Measurements from ENCODE around the gene POGZ. TPM values are rescaled to one million over a fixed set of nuclear protein-coding genes. Genes with fewer than 3 reads are reported as not detected.

POGZ gene
- total RNA-seq, 1 donor from 2014 or later: 37.7 TPM

DNA sequence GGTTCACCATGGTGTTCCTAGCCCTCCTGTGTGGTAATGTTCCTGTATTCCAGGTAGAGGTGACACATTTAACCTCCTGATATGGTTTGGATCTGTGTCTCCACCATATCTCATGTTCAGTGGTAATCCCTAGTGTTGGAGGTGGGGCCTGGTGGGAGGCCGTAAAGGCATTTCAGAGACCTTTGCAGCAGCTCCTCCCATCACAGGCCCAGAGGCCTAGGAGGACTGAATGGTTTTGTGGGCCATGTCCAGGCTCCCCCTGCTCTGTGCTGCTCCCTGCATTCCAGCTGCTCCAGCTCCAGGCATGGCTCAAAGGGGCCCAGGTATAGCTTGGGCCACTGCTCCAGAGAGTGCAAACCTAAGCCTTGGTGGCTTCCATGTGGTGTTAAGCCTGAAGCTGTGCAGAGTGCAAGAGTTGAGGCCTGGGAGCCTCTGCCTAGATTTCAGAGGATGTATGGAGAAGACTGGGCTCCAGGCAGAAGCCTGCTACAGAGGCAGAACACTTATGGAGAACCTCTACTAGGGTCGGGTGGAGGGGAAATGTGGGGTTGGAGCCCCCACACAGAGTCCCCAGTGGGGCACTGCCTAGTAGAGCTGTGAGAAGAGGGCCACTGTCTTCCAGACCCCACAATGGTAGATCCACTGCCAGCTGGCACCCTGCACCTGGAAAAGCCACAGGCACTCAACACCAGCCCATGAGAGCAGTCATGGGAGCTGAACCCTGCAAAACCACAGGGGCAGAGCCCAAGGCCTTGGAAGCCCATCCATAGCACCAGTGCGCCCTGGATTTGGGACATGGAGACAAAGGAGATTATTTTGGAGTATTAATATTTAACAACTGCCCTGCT lies 96.8 kb downstream of the POGZ start:
- no peak for DNase-seq (ENCODE audit: missing footprints)
- ATAC-seq: no peak
- intact Hi-C loops (cut with DNase I): no loop called here

DNA sequence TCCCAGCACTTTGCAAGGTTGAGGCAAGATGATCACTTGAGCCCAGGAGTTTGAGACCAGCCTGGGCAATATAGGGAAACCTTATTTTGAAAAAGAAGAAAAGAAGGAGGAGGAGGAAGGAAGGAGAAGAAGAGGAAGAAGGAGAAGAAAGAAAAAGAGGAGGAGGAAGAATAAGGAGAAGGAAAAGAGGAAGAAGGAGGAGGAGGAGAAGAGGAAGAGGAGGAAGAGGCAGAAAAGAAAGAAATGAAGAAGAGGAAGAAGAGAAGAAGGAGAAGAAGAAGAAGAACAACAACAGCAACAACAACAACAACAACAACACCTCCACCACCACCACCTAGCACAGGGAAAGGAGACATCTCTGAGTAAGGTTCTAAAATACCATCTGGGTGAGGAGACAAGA lies 97.4 kb downstream of the POGZ start:
- no peak for DNase-seq (ENCODE audit: missing footprints)
- intact Hi-C loops (cut with DNase I): no loop called here
- ATAC-seq: no peak

DNA sequence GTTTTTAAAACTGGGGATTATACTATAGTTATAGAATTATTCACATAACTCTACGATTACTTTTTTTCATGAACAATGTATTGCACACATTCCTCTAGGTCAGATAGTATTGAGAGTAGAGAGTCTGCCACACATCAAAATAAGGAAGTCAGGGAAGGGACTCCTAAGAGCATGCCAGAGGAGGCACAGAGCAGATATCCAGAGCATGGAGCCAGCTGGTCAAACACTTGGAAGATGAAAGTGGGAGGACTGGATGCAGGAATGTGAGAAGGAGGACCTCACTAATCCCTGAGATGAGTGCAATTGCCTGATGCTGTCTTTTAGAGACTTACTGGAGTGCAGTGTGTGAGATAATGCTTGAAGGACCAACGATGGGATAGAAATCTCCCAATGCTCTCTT lies 102.6 kb downstream of the POGZ start:
- intact Hi-C loops (cut with DNase I): no loop called here
- ATAC-seq (no peak), DNase-seq (ENCODE audit: missing footprints) (no peak)

Other genes starting within 250 kb of the POGZ start
- 164 TPM for gene PSMD4, start 204.8 kb downstream of the POGZ start, total RNA-seq
- gene ZNF687, start 177.2 kb downstream of the POGZ start, total RNA-seq: 10.8 TPM
- gene PI4KB, start 132.1 kb downstream of the POGZ start, total RNA-seq: 53.7 TPM
- 16.5 TPM for gene RFX5, start 112.2 kb downstream of the POGZ start, total RNA-seq
- 129 TPM for gene SELENBP1, start 86.8 kb downstream of the POGZ start, total RNA-seq
- gene PSMB4, start 59.9 kb downstream of the POGZ start, total RNA-seq: 185 TPM
- gene CGN, start 51.9 kb upstream of the POGZ start, total RNA-seq: 0.22 TPM
- gene TUFT1, start 80.8 kb upstream of the POGZ start, total RNA-seq: 3.5 TPM
- gene SNX27, start 152.6 kb upstream of the POGZ start, total RNA-seq: 30.6 TPM

Data from Right ventricle myocardium inferior (tissue), 1 donor.